B cell (primary cell): ENCODE measurements around the gene AARS2. TPM values are rescaled to one million over a fixed set of nuclear protein-coding genes. Genes with fewer than 3 reads are reported as not detected.

ENCODE experiments used
- ATAC-seq: fragments of 200-7000 bp; cut with Tn5 transposase; one replicate; pipeline ENCODE4 v1.10.0; 2021; ENCODE audit warnings: low read depth, mild to moderate bottlenecking, moderate number of reproducible peaks, moderate library complexity
- CTCF ChIA-PET: fragments of 350-600 bp; sonication (Branson Sonifier 250); formaldehyde crosslinking; loops from one replicate; lab custom pipeline; 2021; ENCODE audit warnings: antibody characterized with exemption, inconsistent platforms; lab: Charles Lee
- POLR2A ChIA-PET: fragments of 350-600 bp; sonication (Branson Sonifier 250); formaldehyde crosslinking; loops from one replicate; lab custom pipeline; 2021; ENCODE audit warnings: antibody characterized with exemption; lab: Charles Lee
- DNase-seq: peaks from one replicate; pipeline ENCODE4 v3.0.0; 2013
- H2AFZ ChIP-seq: 2 replicates; pipeline ENCODE4 v1.6.1; 2012; ENCODE audit warnings: mild to moderate bottlenecking, low read depth, low read length; ENCODE audit not compliant: insufficient read depth, poor library complexity, severe bottlenecking
- H3K27ac ChIP-seq, 2 donors: 1 replicate in 1 of 2; 2 replicates in 1 of 2; pipeline ENCODE4 v1.5.1; 2012 to 2013; ENCODE audit warnings: low read length in 2 of 2, mild to moderate bottlenecking in 2 of 2, moderate library complexity in 1 of 2
- H3K27me3 ChIP-seq, 4 experiments: fragments of 200-600 bp in 1 of 4; sonication (generic) in 1 of 4; replicated peaks in 1 of 4; 1 replicate in 2 of 4; 2 replicates in 2 of 4; pipeline versions ENCODE4 v1.6.1 to v1.7.0; 2013 to 2016; ENCODE audit warnings: low read length in 3 of 4, mild to moderate bottlenecking in 2 of 4, mixed read lengths in 1 of 4, moderate library complexity in 1 of 4; ENCODE audit not compliant: insufficient read depth in 4 of 4, control insufficient read depth in 3 of 4; ENCODE audit errors: control extremely low read depth in 1 of 4
- H3K36me3 ChIP-seq, 2 experiments: replicated peaks in 1 of 2; 1 replicate in 1 of 2; 2 replicates in 1 of 2; pipeline versions ENCODE4 v1.6.1 to v1.7.1; 2013; ENCODE audit warnings: low read length in 1 of 2; ENCODE audit not compliant: insufficient read depth in 2 of 2, control insufficient read depth in 1 of 2; ENCODE audit errors: control extremely low read depth in 1 of 2, extremely low read depth in 1 of 2
- H3K4me1 ChIP-seq, 2 donors: fragments of 200-600 bp in 1 of 2; sonication (generic) in 1 of 2; 1 replicate in 1 of 2; 2 replicates in 1 of 2; pipeline versions ENCODE4 v1.5.1 to v1.6.1; 2013 to 2017; ENCODE audit warnings: low read length in 2 of 2; ENCODE audit not compliant: control insufficient read depth in 2 of 2, insufficient read depth in 2 of 2
- H3K4me2 ChIP-seq: replicated peaks from 2 replicates; pipeline ENCODE3; 2012; ENCODE audit warnings: mild to moderate bottlenecking, low read depth, low read length; ENCODE audit not compliant: poor library complexity, severe bottlenecking
- H3K4me3 ChIP-seq, 5 experiments: fragments of 200-600 bp in 1 of 5; sonication (generic) in 1 of 5; 1 replicate in 3 of 5; 2 replicates in 2 of 5; pipeline versions ENCODE4 v1.5.1 to v1.7.0; 2011 to 2016; ENCODE audit warnings: low read length in 4 of 5, mild to moderate bottlenecking in 4 of 5, low read depth in 2 of 5, control low read depth in 1 of 5, moderate library complexity in 1 of 5; ENCODE audit not compliant: insufficient read depth in 1 of 5; ENCODE audit errors: control extremely low read depth in 1 of 5, extremely low read depth in 1 of 5
- H3K79me2 ChIP-seq: fragments of 200-600 bp; sonication (generic); one replicate; pipeline ENCODE4 v1.6.0; 2016; ENCODE audit warnings: low read length; ENCODE audit not compliant: control insufficient read depth, insufficient read depth
- H3K9ac ChIP-seq: fragments of 200-600 bp; sonication (generic); 2 replicates; pipeline ENCODE4 v1.6.1; 2017; ENCODE audit warnings: mild to moderate bottlenecking, low read length, moderate library complexity
- H3K9me3 ChIP-seq, 3 donors: one replicate each; pipeline versions ENCODE4 v1.6.1 to v1.7.1; 2013; ENCODE audit warnings: low read length in 2 of 3; ENCODE audit not compliant: control insufficient read depth in 2 of 3, insufficient read depth in 1 of 3; ENCODE audit errors: control extremely low read depth in 1 of 3
- H4K20me1 ChIP-seq: 2 replicates; pipeline ENCODE4 v1.6.0; 2012; ENCODE audit warnings: mild to moderate bottlenecking, low read length; ENCODE audit not compliant: insufficient read depth, control insufficient read depth, poor library complexity, severe bottlenecking
- H3K27ac Mint-ChIP-seq: one replicate; pipeline ENCODE4 v1.8.0; 2021; ENCODE audit warnings: mixed read lengths
- H3K27me3 Mint-ChIP-seq: one replicate; pipeline ENCODE4 v1.8.0; 2021; ENCODE audit warnings: mixed read lengths
- H3K4me1 Mint-ChIP-seq: one replicate; pipeline ENCODE4 v1.8.0; 2021; ENCODE audit warnings: mixed read lengths
- H3K4me3 Mint-ChIP-seq: one replicate; pipeline ENCODE4 v1.8.0; 2021; ENCODE audit warnings: mixed read lengths
- H3K9me3 Mint-ChIP-seq: one replicate; pipeline ENCODE4 v1.8.0; 2022; ENCODE audit warnings: mixed read lengths; ENCODE audit not compliant: insufficient read depth
- EZH2 ChIP-seq: IDR thresholded peaks from 2 replicates; pipeline ENCODE4 v1.6.1; 2012; ENCODE audit warnings: borderline replicate concordance, low read depth, mild to moderate bottlenecking, moderate library complexity, low read length; ENCODE audit not compliant: insufficient read depth, poor library complexity, severe bottlenecking
- WGBS: methylation state at CpG from one replicate; pipeline ENCODE4 v1.1.5; 2013; ENCODE audit warnings: missing lambda C conversion rate; ENCODE audit not compliant: insufficient coverage; 5-methylcytosine and 5-hydroxymethylcytosine counted together
- intact Hi-C: fragments of 100-400 bp; cut with micrococcal nuclease; formaldehyde crosslinking; loops from one replicate; pipeline ENCODE4 v1.10.0; 2022
- polyA minus RNA-seq: library from RNA; depleted of rRNA, polyadenylated mRNA; stranded (reverse); fragments of >200 nt; gene quantifications from 2 replicates; pipeline ENCODE4 v1.2.3, GENCODE V29; 2012
- polyA plus RNA-seq: library from polyadenylated mRNA; depleted of rRNA; stranded (reverse); fragments of >200 nt; gene quantifications from 2 replicates; pipeline ENCODE4 v1.2.3, GENCODE V29; 2012
- total RNA-seq, 2 donors: library from RNA; stranded (reverse); fragments of 120-200 nt in 1 of 2; gene quantifications; 1 replicate in 1 of 2; 2 replicates in 1 of 2; pipeline versions ENCODE4 v1.2.3 to v1.2.4, GENCODE V29; 2013 to 2022
- TF ChIP-seq, protein P1 (sequence below): fragments of 200-600 bp; IDR thresholded peaks from one replicate; pipeline ENCODE4 v1.8.0; 2022; ENCODE audit warnings: antibody characterized with exemption, mild to moderate bottlenecking

Gene AARS2
- total RNA-seq (21.3 and 22.6 TPM in 2 replicates), polyA plus RNA-seq (11.3 and 11.8 TPM in 2 replicates), polyA minus RNA-seq (18.4 and 21.5 TPM in 2 replicates)
- total RNA-seq (2013), result 13.2 TPM

DNA sequence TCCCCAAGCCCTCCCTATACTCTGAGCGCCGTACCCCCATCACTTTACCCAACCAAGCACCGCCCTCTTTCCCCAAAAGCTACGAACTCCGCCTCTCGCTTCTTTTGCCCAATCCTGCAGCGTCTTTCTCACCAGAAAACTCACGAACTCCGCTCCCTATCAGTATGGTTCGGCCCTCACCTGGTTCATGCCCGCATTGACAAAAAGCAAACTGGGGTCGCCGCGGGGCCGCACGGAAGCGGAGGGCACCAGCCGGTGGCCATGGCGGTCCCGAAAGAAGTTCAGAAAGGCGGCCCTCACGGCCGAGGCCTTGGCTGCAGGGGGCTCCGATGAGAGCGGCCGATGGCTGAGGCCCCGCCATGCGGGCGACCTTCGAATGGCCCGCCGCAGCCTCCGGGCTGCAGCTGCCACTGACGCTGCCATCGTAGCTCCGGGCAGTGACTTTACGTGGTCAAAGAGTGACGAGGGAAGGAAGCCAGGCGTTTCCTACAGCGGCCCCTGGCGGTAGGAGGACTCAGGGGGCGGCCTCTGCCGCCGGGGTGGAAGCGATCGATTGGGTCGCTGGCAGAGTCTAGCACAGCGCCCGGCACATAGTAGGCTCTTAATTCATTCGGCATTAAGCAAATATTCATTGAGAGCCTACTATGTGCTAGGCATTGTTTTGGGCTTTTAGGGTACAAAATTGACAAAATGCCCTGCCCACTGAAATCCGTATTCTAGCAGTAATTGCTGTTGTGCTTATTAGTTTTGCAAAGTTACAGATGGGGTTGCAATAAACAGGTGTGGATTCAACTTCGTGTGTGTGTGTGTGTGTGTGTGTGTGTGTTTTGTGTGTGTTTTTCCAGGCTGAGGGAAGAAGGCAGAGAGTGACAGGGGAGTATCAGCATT lies at the start of gene AARS2:
Gene AARS2 (minus strand): TSS at position 447 of the 888 bp plus-strand sequence. CDS start 24 bp downstream, at position 423.
- TF ChIP-seq EZH2, result no peak
- TF ChIP-seq, protein P1, sequence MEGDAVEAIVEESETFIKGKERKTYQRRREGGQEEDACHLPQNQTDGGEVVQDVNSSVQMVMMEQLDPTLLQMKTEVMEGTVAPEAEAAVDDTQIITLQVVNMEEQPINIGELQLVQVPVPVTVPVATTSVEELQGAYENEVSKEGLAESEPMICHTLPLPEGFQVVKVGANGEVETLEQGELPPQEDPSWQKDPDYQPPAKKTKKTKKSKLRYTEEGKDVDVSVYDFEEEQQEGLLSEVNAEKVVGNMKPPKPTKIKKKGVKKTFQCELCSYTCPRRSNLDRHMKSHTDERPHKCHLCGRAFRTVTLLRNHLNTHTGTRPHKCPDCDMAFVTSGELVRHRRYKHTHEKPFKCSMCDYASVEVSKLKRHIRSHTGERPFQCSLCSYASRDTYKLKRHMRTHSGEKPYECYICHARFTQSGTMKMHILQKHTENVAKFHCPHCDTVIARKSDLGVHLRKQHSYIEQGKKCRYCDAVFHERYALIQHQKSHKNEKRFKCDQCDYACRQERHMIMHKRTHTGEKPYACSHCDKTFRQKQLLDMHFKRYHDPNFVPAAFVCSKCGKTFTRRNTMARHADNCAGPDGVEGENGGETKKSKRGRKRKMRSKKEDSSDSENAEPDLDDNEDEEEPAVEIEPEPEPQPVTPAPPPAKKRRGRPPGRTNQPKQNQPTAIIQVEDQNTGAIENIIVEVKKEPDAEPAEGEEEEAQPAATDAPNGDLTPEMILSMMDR, result peak; percentile 97
- H3K27ac ChIP-seq, result peak within 1 kb of the TSS; percentile 72 to 86
- no peaks in the 10 kb centered on the region for H3K9me3 Mint-ChIP-seq
- H3K27me3 ChIP-seq, result peaks cover 0 to 4% (median under 1%) of the 10 kb centered on the region in 4 experiments
- H3K4me1 Mint-ChIP-seq, result peaks cover 17% of the 10 kb centered on the region
- H3K9ac ChIP-seq, result peak within 1 kb of the TSS; percentile 89
- ChIA-PET POLR2A (interaction anchor here (0.6 to 1.3 kb wide), 2 partner anchors 66 to 684 kb away, joined by 4 to 9 read pairs; partner anchors contain the start of genes GTPBP2 and HSP90AB1), CTCF (interaction anchor here (0.6 to 2.0 kb wide), 20 partner anchors 8 to 644 kb away, joined by 3 to 16 read pairs (median 3); partner anchors contain the start of genes CDC5L, SLC29A1 and SLC35B2)
- H3K4me2 ChIP-seq, result peak within 1 kb of the TSS; percentile 92
- H3K4me3 ChIP-seq, result peak within 1 kb of the TSS; percentile 76 to 94 (median 88)
- intact Hi-C loops, result loop anchor here (1.0 to 2.0 kb wide), 4 partner anchors 48 to 90 kb away; partner anchors contain the start of genes CDC5L, HSP90AB1, NFKBIE and SLC29A1
- ATAC-seq (peak; percentile 97), DNase-seq (peak; percentile 93)
- peaks cover 0 to 29% of the 10 kb centered on the region in 2 experiments for H3K36me3 ChIP-seq
- 3% methylated on average over 52 of the region's 52 CpGs for WGBS
- H3K4me1 ChIP-seq, result peaks cover 7 to 9% of the 10 kb centered on the region in 2 donors
- H2AFZ ChIP-seq, result peak within 1 kb of the TSS; percentile 100
- no peaks in the 10 kb centered on the region for H3K9me3 ChIP-seq
- H3K79me2 ChIP-seq, result peaks cover 17% of the 10 kb centered on the region
- peak within 1 kb of the TSS; percentile 94 for H3K4me3 Mint-ChIP-seq
- H3K27ac Mint-ChIP-seq, result peak within 1 kb of the TSS; percentile 92
- peaks cover 2% of the 10 kb centered on the region for H3K27me3 Mint-ChIP-seq
- H4K20me1 ChIP-seq, result no peaks in the 10 kb centered on the region
